Anterior cingulate cortex (tissue), 58 donors: ENCODE data around the gene CRTAC1.
A peak's percentile ranks its signal among the peaks of the same experiment; 100 is the strongest.

ENCODE experiments used
- DNase-seq, 58 donors: peaks; one replicate each; lab custom pipeline; 2025; lab: John Stamatoyannopoulos, UW

Gene CRTAC1

GRCh38 chr10:98031440-98031839 is 1.0 kb upstream of the CRTAC1 start:
- DNase-seq, result no peak

GRCh38 chr10:98030991-98031431 is 590 bp upstream of the CRTAC1 start:
- DNase-seq, result peak in 10 of 58 donors; percentile 5 to 47 (median 24)

GRCh38 chr10:98029149-98030092 is 1.0 kb downstream of the CRTAC1 start:
- peak in 15 of 58 donors; percentile 4 to 56 (median 27) for DNase-seq

DNA sequence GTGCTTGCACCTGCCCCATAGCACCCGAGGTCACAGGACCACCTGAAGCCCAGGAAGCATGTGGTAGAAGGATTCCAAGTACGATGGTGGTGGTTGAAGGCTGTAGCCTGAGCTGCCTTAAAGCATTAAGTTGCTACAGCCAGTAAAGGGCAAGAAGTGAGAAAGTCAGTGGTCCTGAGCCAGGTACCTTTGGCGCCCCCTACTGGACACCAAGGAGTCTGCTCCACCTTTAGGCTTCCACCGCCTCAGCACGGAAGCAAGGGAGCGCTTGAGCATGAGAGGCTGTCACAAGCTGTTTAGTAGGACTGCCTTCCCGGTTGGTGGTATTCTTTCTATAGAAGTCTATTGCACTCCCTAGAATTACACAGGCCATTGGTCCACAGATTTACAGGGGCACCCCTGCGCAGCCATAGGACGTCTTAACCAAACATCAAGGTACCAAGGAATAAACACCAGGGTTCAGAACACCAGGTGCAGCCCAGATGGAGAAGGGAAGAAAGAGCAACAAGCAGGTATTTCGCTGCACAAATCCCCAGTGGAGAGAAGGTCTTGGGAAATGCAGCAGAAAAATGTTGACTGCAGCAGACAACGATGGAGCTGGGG is 2.2 kb downstream of the CRTAC1 start:
- peak in 45 of 58 donors; percentile 4 to 77 (median 41) for DNase-seq

GRCh38 chr10:98023024-98023423 is 7.4 kb downstream of the CRTAC1 start:
- DNase-seq, result no peak

- no peak for DNase-seq
Measured at GRCh38 chr10:98020784-98021183, 9.6 kb downstream of the CRTAC1 start.

- no peak for DNase-seq
Measured at GRCh38 chr10:98020254-98020653, 10.2 kb downstream of the CRTAC1 start.

DNA sequence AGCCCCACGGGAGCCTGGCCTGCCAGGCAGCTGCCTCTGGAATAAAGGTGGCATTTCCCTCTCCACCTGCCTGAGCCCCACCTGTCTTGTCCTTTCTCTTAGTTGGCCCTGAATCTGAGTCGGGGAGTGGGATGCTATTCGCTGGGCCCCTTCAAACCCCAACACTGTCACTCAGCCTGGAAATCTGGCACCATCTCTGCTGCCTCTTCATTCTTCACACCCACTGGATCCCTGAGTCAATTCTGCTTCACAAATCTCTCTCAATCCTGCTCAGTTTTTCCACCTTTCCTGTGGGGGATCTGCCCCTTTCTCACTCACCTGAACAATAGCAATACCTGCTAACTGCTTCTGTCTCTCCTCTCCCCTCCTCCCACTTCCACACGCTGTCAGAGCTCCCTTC is 10.6 kb downstream of the CRTAC1 start:
- peak in 1 of 58 donors; percentile 6 for DNase-seq

DNA sequence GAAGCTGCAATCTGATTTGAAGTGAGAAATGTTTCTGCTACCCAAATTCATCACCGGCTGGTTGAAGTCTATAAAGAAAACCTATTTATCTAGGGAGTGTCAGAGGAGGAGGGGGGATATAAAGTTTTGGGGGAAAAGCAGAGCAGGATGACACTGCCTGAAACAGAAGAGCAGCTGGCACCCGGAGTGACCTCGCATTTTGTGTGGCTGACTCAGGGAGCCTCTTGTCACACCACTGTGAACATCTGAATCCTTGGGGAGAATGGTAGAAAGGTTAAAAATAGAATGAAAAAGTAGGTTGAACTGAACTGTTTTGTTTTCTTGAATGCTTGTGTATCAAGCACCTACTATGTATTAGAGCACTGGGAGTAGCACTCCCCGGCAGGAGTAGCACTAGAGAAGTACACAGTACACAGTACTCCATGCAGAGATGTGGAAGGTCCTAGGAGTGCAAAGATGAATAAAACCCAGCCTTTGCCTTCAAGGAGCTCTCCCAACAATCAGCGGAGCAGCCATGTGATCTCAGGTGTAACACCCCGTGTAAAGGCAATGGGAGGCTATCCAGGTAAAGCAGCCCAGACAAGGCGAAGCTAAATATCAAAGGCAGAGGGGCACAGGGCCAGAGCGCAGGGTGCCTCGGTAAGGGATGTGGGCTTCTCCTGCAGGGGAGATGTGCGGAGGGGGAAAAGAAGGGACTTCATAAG is 13.5 kb downstream of the CRTAC1 start:
- no peak for DNase-seq

DNA sequence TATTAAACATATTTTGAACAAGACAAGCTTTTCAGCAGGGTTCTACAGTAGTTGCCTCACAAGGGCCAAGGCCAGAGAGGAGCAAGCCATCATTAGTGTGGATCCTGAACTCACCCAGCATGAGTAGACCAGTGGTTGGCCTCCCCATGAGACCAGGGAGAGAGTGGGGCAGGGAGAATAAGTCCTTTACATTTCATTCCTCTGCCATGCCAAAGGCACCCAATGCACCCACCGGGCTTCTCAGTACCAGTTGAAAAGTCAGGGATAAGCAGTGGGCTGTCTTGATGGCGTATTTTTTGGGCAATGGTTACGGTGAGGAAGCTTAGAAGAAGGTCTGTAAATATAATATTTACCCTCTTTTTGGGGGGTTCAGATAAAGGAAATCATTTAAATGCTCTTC is 16.6 kb downstream of the CRTAC1 start:
- DNase-seq, result no peak

DNA sequence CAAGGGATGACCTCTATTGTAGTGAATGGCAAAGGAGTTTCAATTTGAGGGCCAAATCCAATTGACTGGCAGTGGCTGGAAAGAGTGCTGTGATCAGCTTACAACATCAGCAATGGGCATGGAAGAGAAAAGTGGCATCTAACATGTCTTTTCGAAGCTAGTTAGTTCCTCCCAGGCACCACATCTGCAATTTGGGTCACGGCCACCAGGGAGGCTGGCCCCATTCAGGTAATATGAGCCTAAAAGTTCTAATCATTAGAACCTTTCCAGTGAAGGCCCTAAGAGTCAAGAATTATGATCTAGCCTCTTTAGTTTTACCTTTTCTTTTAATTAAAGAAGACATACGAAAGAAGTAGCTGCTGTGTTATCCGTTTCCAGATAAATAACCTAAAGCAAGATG is 17.3 kb downstream of the CRTAC1 start:
- no peak for DNase-seq

DNA sequence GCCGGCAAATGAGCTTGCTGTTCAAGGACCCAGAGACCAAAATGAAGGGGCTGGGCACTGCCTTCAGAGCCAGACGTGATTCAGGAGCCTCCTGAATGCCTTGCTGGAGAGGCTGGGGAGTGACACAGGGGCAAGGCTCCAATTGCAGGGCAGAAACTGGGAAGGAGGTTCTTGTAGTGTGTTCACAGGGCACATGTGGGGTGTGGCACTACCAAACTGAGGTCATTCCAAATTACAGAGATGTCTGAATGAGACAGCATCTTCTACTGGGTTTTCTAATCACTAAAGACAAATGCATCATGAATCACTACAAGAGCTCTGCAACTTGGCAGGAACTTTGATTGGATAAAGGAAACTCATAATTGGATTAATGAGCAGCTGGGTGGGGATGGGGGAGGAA is 17.8 kb downstream of the CRTAC1 start:
- DNase-seq, result no peak

DNA sequence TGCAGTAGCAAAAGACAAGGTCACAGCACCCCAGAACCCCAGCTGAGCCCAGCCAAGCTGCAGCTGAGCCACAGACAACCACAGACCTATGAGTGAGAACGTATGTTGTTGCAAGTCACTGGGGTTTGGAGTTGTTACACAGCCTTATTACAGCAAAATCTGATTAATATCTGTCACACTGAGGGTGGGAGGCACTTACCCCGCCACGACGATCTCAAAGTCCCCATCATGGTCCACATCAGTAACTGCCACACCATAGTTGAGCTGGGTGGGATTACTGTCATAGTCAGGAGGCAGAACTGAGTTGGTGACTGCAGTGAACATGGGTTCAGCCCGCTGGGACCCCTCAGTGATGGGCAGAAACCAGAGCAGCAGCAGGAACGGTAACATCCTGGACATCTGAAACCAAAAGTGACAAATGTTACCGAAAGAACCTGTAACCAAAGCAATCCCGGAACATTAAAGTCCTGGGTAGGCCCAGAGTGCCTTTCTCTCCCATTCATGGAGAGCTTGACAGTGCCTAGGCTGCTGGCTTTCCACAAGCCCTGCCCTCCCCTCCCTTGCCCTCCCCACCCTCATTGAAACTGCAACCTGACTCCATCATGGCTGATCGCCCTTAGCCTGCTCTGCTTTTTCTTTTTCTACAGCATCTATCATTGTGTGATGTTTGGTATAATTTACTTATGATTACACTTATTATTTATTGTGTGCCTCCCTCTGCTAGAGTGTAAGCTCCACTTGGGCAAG is 19.3 kb downstream of the CRTAC1 start:
- no peak for DNase-seq

GRCh38 chr10:98006266-98006665 is 24.2 kb downstream of the CRTAC1 start:
- DNase-seq, result peak in 2 of 58 donors; percentile 4 to 8

DNA sequence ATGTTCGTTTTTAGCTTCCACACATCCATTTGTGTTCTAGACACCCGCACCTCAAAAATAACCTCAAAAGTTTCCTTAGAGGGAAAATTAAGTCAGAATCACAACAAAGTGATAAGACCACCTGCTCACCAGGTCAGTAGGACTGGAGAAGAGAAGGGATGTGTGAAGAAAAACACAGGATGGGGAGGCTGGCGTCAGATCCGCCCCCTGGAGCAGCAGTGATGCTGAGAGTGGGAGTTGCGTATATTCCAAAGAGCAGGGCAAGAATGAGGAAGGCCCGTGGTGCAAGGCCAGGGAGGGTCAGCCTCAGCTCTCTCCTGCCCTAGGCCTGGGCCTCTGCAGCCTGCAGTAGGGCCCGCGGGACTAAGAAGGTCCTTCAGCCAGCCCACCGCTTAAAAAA is 28.7 kb downstream of the CRTAC1 start:
- no peak for DNase-seq

- no peak for DNase-seq
Measured at GRCh38 chr10:98000346-98000745, 30.1 kb downstream of the CRTAC1 start.

DNA sequence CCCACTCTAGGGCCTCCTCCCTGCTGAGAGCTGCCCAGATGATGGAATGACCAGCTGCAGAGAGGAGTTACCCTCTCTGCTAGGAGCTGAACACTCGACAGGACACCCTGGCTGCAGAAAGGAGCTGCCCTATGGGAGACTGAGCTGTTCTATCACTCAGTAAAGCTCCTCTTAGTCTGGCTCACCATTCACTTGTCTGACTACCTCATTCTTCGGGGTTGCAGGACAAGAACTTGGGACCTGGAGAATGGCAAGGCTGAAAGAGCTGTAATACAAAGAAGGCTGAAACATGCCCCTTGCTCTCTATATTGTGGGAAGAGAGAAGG is 30.5 kb downstream of the CRTAC1 start:
- DNase-seq, result no peak

GRCh38 chr10:97999066-97999922 is 31.1 kb downstream of the CRTAC1 start:
- no peak for DNase-seq

- no peak for DNase-seq
Measured at GRCh38 chr10:97991871-97992270, 38.5 kb downstream of the CRTAC1 start.

DNA sequence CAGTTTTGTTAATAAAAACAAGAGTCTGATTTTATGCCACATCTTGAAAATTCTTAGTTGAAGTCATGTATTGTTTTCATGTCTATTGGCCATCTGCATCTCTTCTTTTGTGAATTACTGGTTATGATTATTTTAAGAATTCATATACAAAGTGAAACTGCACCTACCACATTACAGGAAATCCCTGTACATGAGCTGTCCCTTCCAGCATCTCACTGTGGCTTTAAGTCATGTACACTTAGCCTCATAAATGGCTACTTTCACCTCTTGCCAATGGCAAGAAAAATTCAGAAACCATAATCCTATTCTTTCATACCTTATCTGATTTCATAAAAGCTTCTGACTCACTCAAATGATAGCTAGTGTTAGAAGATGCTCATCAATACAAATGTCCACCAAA is 48.6 kb downstream of the CRTAC1 start:
- DNase-seq, result no peak
